HEK293 (cell line): Measurements from ENCODE around the gene CDH12.

Experiments
- CTCF ChIA-PET: fragments of 350-600 bp; formaldehyde crosslinking; extraction: SDS; loops from one replicate; lab custom pipeline; 2021; ENCODE audit warnings: antibody characterized with exemption; lab: Yijun Ruan, JAX
- POLR2A ChIA-PET: fragments of 300-600 bp; formaldehyde crosslinking; extraction: SDS; loops from one replicate; lab custom pipeline; 2020; ENCODE audit warnings: antibody characterized with exemption, inconsistent platforms; lab: Yijun Ruan, JAX
- H3K27ac ChIP-seq: fragments of 200-500 bp; sonication (Bioruptor generic); 2 replicates; pipeline ENCODE4 v1.5.1; 2014; ENCODE audit warnings: low read depth, low read length, control low read depth, inconsistent platforms; ENCODE audit errors: extremely low read depth
- H3K36me3 ChIP-seq, 2 experiments: fragments of 200-500 bp in 1 of 2; sonication (Bioruptor generic) in 1 of 2; 1 replicate in 1 of 2; 2 replicates in 1 of 2; pipeline ENCODE4 v1.5.1; 2014 to 2017; ENCODE audit warnings: inconsistent platforms in 2 of 2, low read length in 2 of 2; ENCODE audit not compliant: control insufficient read depth in 2 of 2, insufficient read depth in 1 of 2
- H3K4me1 ChIP-seq: fragments of 200-500 bp; sonication (Bioruptor generic); 2 replicates; pipeline ENCODE4 v1.5.1; 2014; ENCODE audit warnings: mild to moderate bottlenecking, low read length, inconsistent platforms; ENCODE audit not compliant: control insufficient read depth, insufficient read depth
- H3K4me3 ChIP-seq: 2 replicates; pipeline ENCODE4 v1.5.1; 2011; ENCODE audit warnings: low read depth, mild to moderate bottlenecking, control low read depth, low read length, moderate library complexity
- H3K9me3 ChIP-seq: fragments of 200-500 bp; sonication (Bioruptor generic); 2 replicates; pipeline ENCODE4 v1.5.1; 2014; ENCODE audit warnings: low read depth, low read length, inconsistent platforms; ENCODE audit not compliant: control insufficient read depth, insufficient read depth
- AEBP2 ChIP-seq: fragments of 450-650 bp; formaldehyde crosslinking; IDR thresholded peaks from 2 replicates; pipeline ENCODE4 v1.5.1; 2016; ENCODE audit warnings: missing biosample characterization, missing genetic modification characterization, borderline replicate concordance
- CTCF ChIP-seq: fragments of 450-650 bp; formaldehyde crosslinking; IDR thresholded peaks from 2 replicates; pipeline ENCODE4 v1.5.1; 2016; ENCODE audit warnings: missing biosample characterization, missing genetic modification characterization
- KLF10 ChIP-seq: fragments of 450-650 bp; IDR thresholded peaks from 2 replicates; pipeline ENCODE4 v1.5.1; 2018; ENCODE audit warnings: missing biosample characterization, mild to moderate bottlenecking, missing genetic modification characterization
- KLF17 ChIP-seq: fragments of 450-650 bp; formaldehyde crosslinking; IDR thresholded peaks from 2 replicates; pipeline ENCODE4 v1.5.1; 2016; ENCODE audit warnings: missing biosample characterization, missing genetic modification characterization
- KLF7 ChIP-seq: fragments of 450-650 bp; formaldehyde crosslinking; IDR thresholded peaks from 2 replicates; pipeline ENCODE4 v1.5.1; 2016; ENCODE audit warnings: missing biosample characterization, missing genetic modification characterization, borderline replicate concordance
- PRDM1 ChIP-seq: fragments of 450-650 bp; formaldehyde crosslinking; IDR thresholded peaks from 2 replicates; pipeline ENCODE4; 2016; ENCODE audit warnings: missing biosample characterization, missing genetic modification characterization
- RBAK ChIP-seq: fragments of 450-650 bp; formaldehyde crosslinking; IDR thresholded peaks from 2 replicates; pipeline ENCODE4 v1.5.1; 2016; ENCODE audit warnings: missing biosample characterization, missing genetic modification characterization
- ZBTB21 ChIP-seq: fragments of 450-650 bp; formaldehyde crosslinking; IDR thresholded peaks from 2 replicates; pipeline ENCODE4 v1.5.1; 2017; ENCODE audit warnings: missing biosample characterization, missing genetic modification characterization
- ZNF169 ChIP-seq: fragments of 450-650 bp; formaldehyde crosslinking; IDR thresholded peaks from 2 replicates; pipeline ENCODE4 v1.5.1; 2016; ENCODE audit warnings: missing biosample characterization, missing genetic modification characterization
- ZNF175 ChIP-seq: fragments of 450-650 bp; formaldehyde crosslinking; IDR thresholded peaks from 2 replicates; pipeline ENCODE4 v1.5.1; 2016; ENCODE audit warnings: missing biosample characterization, missing genetic modification characterization
- ZNF18 ChIP-seq: fragments of 450-650 bp; formaldehyde crosslinking; IDR thresholded peaks from 2 replicates; pipeline ENCODE4 v1.5.1; 2016; ENCODE audit warnings: missing biosample characterization, missing genetic modification characterization
- ZNF2 ChIP-seq: fragments of 450-650 bp; formaldehyde crosslinking; IDR thresholded peaks from 2 replicates; pipeline ENCODE4 v1.5.1; 2016; ENCODE audit warnings: missing biosample characterization, missing genetic modification characterization
- ZNF214 ChIP-seq: fragments of 450-650 bp; formaldehyde crosslinking; IDR thresholded peaks from 2 replicates; pipeline ENCODE4 v1.5.1; 2017; ENCODE audit warnings: missing biosample characterization, mild to moderate bottlenecking, missing genetic modification characterization, borderline replicate concordance
- ZNF26 ChIP-seq: fragments of 450-650 bp; formaldehyde crosslinking; IDR thresholded peaks from 2 replicates; pipeline ENCODE4 v1.5.1; 2016; ENCODE audit warnings: missing biosample characterization, missing genetic modification characterization
- ZNF529 ChIP-seq: fragments of 450-650 bp; formaldehyde crosslinking; IDR thresholded peaks from 2 replicates; pipeline ENCODE4 v1.5.1; 2017; ENCODE audit warnings: missing genetic modification characterization, missing biosample characterization; ENCODE audit not compliant: insufficient replicate concordance
- ZNF561 ChIP-seq: fragments of 450-650 bp; IDR thresholded peaks from 2 replicates; pipeline ENCODE4 v1.5.1; 2018; ENCODE audit warnings: missing biosample characterization, missing genetic modification characterization, borderline replicate concordance
- ZNF654 ChIP-seq: fragments of 450-650 bp; formaldehyde crosslinking; IDR thresholded peaks from 2 replicates; pipeline ENCODE4 v1.5.1; 2016; ENCODE audit warnings: low read depth, missing biosample characterization, missing genetic modification characterization
- ZNF660 ChIP-seq: fragments of 450-650 bp; IDR thresholded peaks from 2 replicates; pipeline ENCODE4 v1.5.1; 2018; ENCODE audit warnings: missing biosample characterization, mild to moderate bottlenecking, missing genetic modification characterization
- ZNF830 ChIP-seq: fragments of 450-650 bp; IDR thresholded peaks from 2 replicates; pipeline ENCODE4 v1.5.0; 2018; ENCODE audit warnings: missing biosample characterization, missing genetic modification characterization, low read depth, mild to moderate bottlenecking, moderate library complexity
- TF ChIP-seq, protein P1 (sequence below): fragments of 450-650 bp; formaldehyde crosslinking; IDR thresholded peaks from 2 replicates; pipeline ENCODE4 v1.5.1; 2016; ENCODE audit warnings: missing biosample characterization, missing genetic modification characterization
- TF ChIP-seq, protein P2 (sequence below): fragments of 450-650 bp; IDR thresholded peaks from 2 replicates; pipeline ENCODE4 v1.5.1; 2018; ENCODE audit warnings: missing biosample characterization, mild to moderate bottlenecking, missing genetic modification characterization

Gene CDH12

GRCh38 chr5:21919414-21920022 lies 933.6 kb downstream of the CDH12 start:
- Histone ChIP-seq H3K27ac (no peak overlapping the region), H3K36me3 (no peaks in the 10 kb centered on the region), H3K4me3 (no peak overlapping the region), H3K9me3 (no peaks in the 10 kb centered on the region), H3K4me1 (no peaks in the 10 kb centered on the region)
- ChIA-PET CTCF (interaction anchor here (0.6 to 1.5 kb wide), 9 partner anchors 9 to 1632 kb away, joined by 3 to 10 read pairs (median 3); no protein-coding TSS in a partner anchor), POLR2A (no interaction called here)
- no peak for TF ChIP-seq RBAK (tag by site-specific recombination)
- TF ChIP-seq ZNF169 = no peak
- peak; percentile 67 for TF ChIP-seq ZNF654 (tag by site-specific recombination)
- peak; percentile 88; the same call in 1 of the 2 replicates for TF ChIP-seq ZNF660 (tag by site-specific recombination)
- TF ChIP-seq CTCF = peak; percentile 19; the same call in 1 of the 2 replicates

- ChIA-PET POLR2A (no interaction called here), CTCF (interaction anchor here (0.6 to 1.5 kb wide), 5 partner anchors 10 to 386 kb away, joined by 3 to 10 read pairs (median 3); no protein-coding TSS in a partner anchor)
- H3K4me1 ChIP-seq = no peaks in the 10 kb centered on the region
- no peak overlapping the region for H3K27ac ChIP-seq
- TF ChIP-seq ZNF2 (tag by site-specific recombination) = no peak
- no peak for TF ChIP-seq KLF10 (tag by site-specific recombination)
- no peak for TF ChIP-seq PRDM1 (tag by site-specific recombination)
- TF ChIP-seq ZNF18 (tag by site-specific recombination) = no peak
- no peak for TF ChIP-seq ZNF830 (tag by site-specific recombination)
- TF ChIP-seq ZNF175 (tag by site-specific recombination) = no peak
- TF ChIP-seq ZNF529 (tag by site-specific recombination) = no peak
- no peak for TF ChIP-seq ZNF561 (tag by site-specific recombination)
- TF ChIP-seq, protein P1, sequence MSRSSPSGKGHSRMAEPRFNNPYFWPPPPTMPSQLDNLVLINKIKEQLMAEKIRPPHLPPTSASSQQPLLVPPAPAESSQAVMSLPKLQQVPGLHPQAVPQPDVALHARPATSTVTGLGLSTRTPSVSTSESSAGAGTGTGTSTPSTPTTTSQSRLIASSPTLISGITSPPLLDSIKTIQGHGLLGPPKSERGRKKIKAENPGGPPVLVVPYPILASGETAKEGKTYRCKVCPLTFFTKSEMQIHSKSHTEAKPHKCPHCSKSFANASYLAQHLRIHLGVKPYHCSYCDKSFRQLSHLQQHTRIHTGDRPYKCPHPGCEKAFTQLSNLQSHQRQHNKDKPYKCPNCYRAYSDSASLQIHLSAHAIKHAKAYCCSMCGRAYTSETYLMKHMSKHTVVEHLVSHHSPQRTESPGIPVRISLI = no peak
- TF ChIP-seq ZBTB21 (tag by site-specific recombination) = no peak
- no peak for TF ChIP-seq KLF17 (tag by site-specific recombination)
- TF ChIP-seq, protein P2, sequence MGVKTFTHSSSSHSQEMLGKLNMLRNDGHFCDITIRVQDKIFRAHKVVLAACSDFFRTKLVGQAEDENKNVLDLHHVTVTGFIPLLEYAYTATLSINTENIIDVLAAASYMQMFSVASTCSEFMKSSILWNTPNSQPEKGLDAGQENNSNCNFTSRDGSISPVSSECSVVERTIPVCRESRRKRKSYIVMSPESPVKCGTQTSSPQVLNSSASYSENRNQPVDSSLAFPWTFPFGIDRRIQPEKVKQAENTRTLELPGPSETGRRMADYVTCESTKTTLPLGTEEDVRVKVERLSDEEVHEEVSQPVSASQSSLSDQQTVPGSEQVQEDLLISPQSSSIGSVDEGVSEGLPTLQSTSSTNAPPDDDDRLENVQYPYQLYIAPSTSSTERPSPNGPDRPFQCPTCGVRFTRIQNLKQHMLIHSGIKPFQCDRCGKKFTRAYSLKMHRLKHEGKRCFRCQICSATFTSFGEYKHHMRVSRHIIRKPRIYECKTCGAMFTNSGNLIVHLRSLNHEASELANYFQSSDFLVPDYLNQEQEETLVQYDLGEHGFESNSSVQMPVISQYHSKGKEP (tag by site-specific recombination) = no peak
- TF ChIP-seq KLF7 (tag by site-specific recombination) = no peak
- no peak for TF ChIP-seq AEBP2 (tag by site-specific recombination)
- no peak for TF ChIP-seq ZNF26 (tag by site-specific recombination)
- TF ChIP-seq ZNF214 = no peak
- H3K36me3 ChIP-seq = no peaks in the 10 kb centered on the region
- H3K4me3 ChIP-seq = no peak overlapping the region
- H3K9me3 ChIP-seq = no peaks in the 10 kb centered on the region
Measured at GRCh38 chr5:21918451-21918850, 934.7 kb downstream of the CDH12 start.
